Stomach (tissue), 9 donors: ENCODE measurements around the gene LRRC3C. TPM values are rescaled to one million over a fixed set of nuclear protein-coding genes. Genes with fewer than 3 reads are reported as not detected.
A peak's percentile ranks its signal among the peaks of the same experiment; 100 is the strongest.
"Not testable (repeated sequence)": the region's sequence is repeated elsewhere in the genome, so short reads cannot be mapped to it uniquely, and the experiment has no call there.

Source experiments
- DNase-seq, 2 donors: peaks; one replicate each; pipeline versions ENCODE4 v3.0.0 to v3.0.0-alpha.2; 2013 to 2019
- H3K27ac ChIP-seq, 5 donors: fragments of 200-600 bp in 4 of 5; sonication (generic) in 4 of 5; one replicate each; pipeline ENCODE4 v1.5.1; 2013 to 2019; ENCODE audit warnings: mild to moderate bottlenecking in 1 of 5, moderate library complexity in 1 of 5
- H3K27me3 ChIP-seq, 3 donors: fragments of 200-600 bp; sonication (generic); one replicate each; pipeline ENCODE4 v1.5.1; 2017 to 2019; ENCODE audit warnings: mixed run types in 1 of 3
- H3K36me3 ChIP-seq, 4 donors: fragments of 200-600 bp; sonication (generic); 1 replicate in 3 of 4; 2 replicates in 1 of 4; pipeline ENCODE4 v1.5.1; 2016 to 2019
- H3K4me1 ChIP-seq, 4 donors: fragments of 200-600 bp; sonication (generic); one replicate each; pipeline ENCODE4 v1.5.1; 2016 to 2019
- H3K4me3 ChIP-seq, 4 donors: fragments of 200-600 bp; sonication (generic) in 3 of 4; one replicate each; pipeline ENCODE4 v1.5.1; 2016 to 2019; ENCODE audit warnings: mild to moderate bottlenecking in 1 of 4
- H3K9me3 ChIP-seq, 4 donors: fragments of 200-600 bp; sonication (generic); one replicate each; pipeline ENCODE4 v1.5.1; 2016 to 2019
- CTCF ChIP-seq, 7 experiments: fragments of 450-650 bp in 4 of 7; fragments of 200-600 bp in 3 of 7; sonication (generic) in 3 of 7; IDR thresholded peaks; one replicate each; pipeline ENCODE4 v1.5.1; 2016 to 2019; ENCODE audit warnings: antibody characterized with exemption in 7 of 7, control low read depth in 2 of 7, mild to moderate bottlenecking in 1 of 7
- EP300 ChIP-seq: sonication (generic); formaldehyde crosslinking; IDR thresholded peaks from one replicate; pipeline ENCODE4 v1.6.1; 2017; ENCODE audit warnings: antibody characterized with exemption
- POLR2A ChIP-seq, 4 donors: fragments of 450-650 bp; IDR thresholded peaks; one replicate each; pipeline ENCODE4 v1.6.1; 2016; ENCODE audit warnings: antibody characterized with exemption in 4 of 4, control low read depth in 2 of 4, mild to moderate bottlenecking in 1 of 4, moderate library complexity in 1 of 4
- POLR2AphosphoS5 ChIP-seq, 3 donors: sonication (generic); formaldehyde crosslinking; IDR thresholded peaks; one replicate each; pipeline ENCODE4 v1.6.1; 2016; ENCODE audit warnings: antibody characterized with exemption in 3 of 3
- WGBS, 5 donors: extraction: QIAGEN DNeasy Blood & Tissue Kit in 3 of 5; methylation state at CpG; one replicate each; pipeline versions ENCODE4 v1.1.5 to v1.1.7; 2013 to 2018; 5-methylcytosine and 5-hydroxymethylcytosine counted together
- intact Hi-C: fragments of 100-400 bp; cut with DNase I; formaldehyde crosslinking; loops from one replicate; pipeline ENCODE4 v1.15.1; 2023; ENCODE audit warnings: low total_unique reads
- polyA plus RNA-seq, 3 donors: library from polyadenylated mRNA; stranded (reverse); fragments of 200-250 nt; gene quantifications; one replicate each; pipeline ENCODE4 v1.2.3, GENCODE V29; 2013
- total RNA-seq, 5 donors: library from RNA; depleted of rRNA; stranded (reverse); fragments of >200 nt; gene quantifications; one replicate each; pipeline versions ENCODE4 v1.1.0 to v1.2.3, GENCODE V29; 2014 to 2016
- donor health status: healthy with polysubstance abuse.
- donor health status: Bipolar disorder and iron deficiency.
- donor health status: healthy.

The LRRC3C gene
- total and polyA plus RNA-seq, 8 donors, result not detected

GRCh38 chr17:39939588-39940419 lies 12.3 kb downstream of the LRRC3C start:
- DNase-seq, result peak in 1 of 2 donors; percentile 81
- WGBS, 5 donors, result 54 to 64% (median 62%) methylated on average over 6 of the region's 6 CpGs
- peak overlapping the region in 2 of 5 donors; percentile 8 to 18 for H3K27ac ChIP-seq

GRCh38 chr17:39943702-39944392 lies 16.3 kb downstream of the LRRC3C start:
- TF ChIP-seq POLR2A (IDR thresholded peaks at IDR 0.05), result no peak
- no peak for TF ChIP-seq EP300
- no peak for TF ChIP-seq POLR2AphosphoS5 (IDR thresholded peaks at IDR 0.05)
- TF ChIP-seq CTCF (IDR thresholded peaks at IDR 0.05), result no peak
- Histone ChIP-seq H3K9me3 (no peaks in the 10 kb centered on the region), H3K4me1 (peaks cover 0 to 8% (median 0%) of the 10 kb centered on the region in 4 donors), H3K4me3 (no peak overlapping the region), H3K36me3 (no peaks in the 10 kb centered on the region), H3K27me3 (no peaks in the 10 kb centered on the region), H3K27ac (no peak overlapping the region)
- DNase-seq, result no peak
- intact Hi-C loops, result no loop called here
- WGBS, 5 donors, result 74 to 90% (median 87%) methylated on average over 13 to 14 of the region's 14 CpGs

More at GRCh38 chr17:39939588-39940419, 12.3 kb downstream of the LRRC3C start:
- Histone ChIP-seq H3K9me3 (no peaks in the 10 kb centered on the region), H3K4me1 (peaks cover 0 to 8% (median 0%) of the 10 kb centered on the region in 4 donors), H3K27me3 (no peaks in the 10 kb centered on the region), H3K36me3 (no peaks in the 10 kb centered on the region), H3K4me3 (no peak overlapping the region)
- TF ChIP-seq POLR2A (IDR thresholded peaks at IDR 0.05) (no peak), EP300 (no peak), CTCF (IDR thresholded peaks at IDR 0.05) (no peak), POLR2AphosphoS5 (IDR thresholded peaks at IDR 0.05) (no peak)
- intact Hi-C loops, result no loop called here

- Histone ChIP-seq H3K27ac (no peak overlapping the region), H3K27me3 (no peaks in the 10 kb centered on the region), H3K9me3 (no peaks in the 10 kb centered on the region), H3K4me3 (no peak overlapping the region), H3K36me3 (no peaks in the 10 kb centered on the region), H3K4me1 (peaks cover 0 to 7% (median 0%) of the 10 kb centered on the region in 4 donors)
- WGBS, 5 donors, result 76 to 85% (median 80%) methylated on average over 9 to 16 of the region's 16 CpGs
- DNase-seq, result no peak
- TF ChIP-seq POLR2A (IDR thresholded peaks at IDR 0.05) (no peak), POLR2AphosphoS5 (IDR thresholded peaks at IDR 0.05) (no peak), CTCF (IDR thresholded peaks at IDR 0.05) (no peak), EP300 (no peak)
- intact Hi-C loops, result no loop called here
Observed at GRCh38 chr17:39944393-39944711, 16.8 kb downstream of the LRRC3C start.

GRCh38 chr17:39946551-39947330 lies 19.2 kb downstream of the LRRC3C start:
- intact Hi-C loops, result no loop called here
- Histone ChIP-seq H3K36me3 (no peaks in the 10 kb centered on the region), H3K9me3 (no peaks in the 10 kb centered on the region), H3K4me3 (no peak overlapping the region), H3K27me3 (no peaks in the 10 kb centered on the region), H3K27ac (no peak overlapping the region), H3K4me1 (no peaks in the 10 kb centered on the region)
- TF ChIP-seq POLR2AphosphoS5 (IDR thresholded peaks at IDR 0.05) (no peak), CTCF (IDR thresholded peaks at IDR 0.05) (no peak), EP300 (no peak), POLR2A (IDR thresholded peaks at IDR 0.05) (no peak)
- DNase-seq, result no peak
- 74 to 91% (median 83%) methylated on average over 11 to 15 of the region's 15 CpGs for WGBS, 5 donors

- WGBS, 5 donors, result 78 to 86% (median 81%) methylated on average over 5 of the region's 5 CpGs
- H3K27ac ChIP-seq, intact Hi-C loops, H3K4me3 ChIP-seq, H3K27me3 ChIP-seq, H3K9me3 ChIP-seq, DNase-seq, H3K36me3 ChIP-seq: not testable (repeated sequence)
- peaks cover 0 to 12% (median 8%) of the 10 kb centered on the region in 4 donors for H3K4me1 ChIP-seq
Observed at GRCh38 chr17:39948489-39948828, 20.9 kb downstream of the LRRC3C start.
